AG09319 (cell line): ENCODE measurements around the gene HRC.

Experiments
- DNase-seq: peaks from one replicate; pipeline ENCODE4 v3.0.0-alpha.2; 2010; ENCODE audit warnings: low read depth; ENCODE audit errors: extremely low read depth
- TF ChIP-seq, protein P1 (sequence below): IDR thresholded peaks from 2 replicates; pipeline ENCODE4 v1.5.1; 2011; ENCODE audit warnings: low read depth, mild to moderate bottlenecking, inconsistent platforms, low read length, moderate library complexity

The HRC gene, protein sequence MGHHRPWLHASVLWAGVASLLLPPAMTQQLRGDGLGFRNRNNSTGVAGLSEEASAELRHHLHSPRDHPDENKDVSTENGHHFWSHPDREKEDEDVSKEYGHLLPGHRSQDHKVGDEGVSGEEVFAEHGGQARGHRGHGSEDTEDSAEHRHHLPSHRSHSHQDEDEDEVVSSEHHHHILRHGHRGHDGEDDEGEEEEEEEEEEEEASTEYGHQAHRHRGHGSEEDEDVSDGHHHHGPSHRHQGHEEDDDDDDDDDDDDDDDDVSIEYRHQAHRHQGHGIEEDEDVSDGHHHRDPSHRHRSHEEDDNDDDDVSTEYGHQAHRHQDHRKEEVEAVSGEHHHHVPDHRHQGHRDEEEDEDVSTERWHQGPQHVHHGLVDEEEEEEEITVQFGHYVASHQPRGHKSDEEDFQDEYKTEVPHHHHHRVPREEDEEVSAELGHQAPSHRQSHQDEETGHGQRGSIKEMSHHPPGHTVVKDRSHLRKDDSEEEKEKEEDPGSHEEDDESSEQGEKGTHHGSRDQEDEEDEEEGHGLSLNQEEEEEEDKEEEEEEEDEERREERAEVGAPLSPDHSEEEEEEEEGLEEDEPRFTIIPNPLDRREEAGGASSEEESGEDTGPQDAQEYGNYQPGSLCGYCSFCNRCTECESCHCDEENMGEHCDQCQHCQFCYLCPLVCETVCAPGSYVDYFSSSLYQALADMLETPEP

DNA sequence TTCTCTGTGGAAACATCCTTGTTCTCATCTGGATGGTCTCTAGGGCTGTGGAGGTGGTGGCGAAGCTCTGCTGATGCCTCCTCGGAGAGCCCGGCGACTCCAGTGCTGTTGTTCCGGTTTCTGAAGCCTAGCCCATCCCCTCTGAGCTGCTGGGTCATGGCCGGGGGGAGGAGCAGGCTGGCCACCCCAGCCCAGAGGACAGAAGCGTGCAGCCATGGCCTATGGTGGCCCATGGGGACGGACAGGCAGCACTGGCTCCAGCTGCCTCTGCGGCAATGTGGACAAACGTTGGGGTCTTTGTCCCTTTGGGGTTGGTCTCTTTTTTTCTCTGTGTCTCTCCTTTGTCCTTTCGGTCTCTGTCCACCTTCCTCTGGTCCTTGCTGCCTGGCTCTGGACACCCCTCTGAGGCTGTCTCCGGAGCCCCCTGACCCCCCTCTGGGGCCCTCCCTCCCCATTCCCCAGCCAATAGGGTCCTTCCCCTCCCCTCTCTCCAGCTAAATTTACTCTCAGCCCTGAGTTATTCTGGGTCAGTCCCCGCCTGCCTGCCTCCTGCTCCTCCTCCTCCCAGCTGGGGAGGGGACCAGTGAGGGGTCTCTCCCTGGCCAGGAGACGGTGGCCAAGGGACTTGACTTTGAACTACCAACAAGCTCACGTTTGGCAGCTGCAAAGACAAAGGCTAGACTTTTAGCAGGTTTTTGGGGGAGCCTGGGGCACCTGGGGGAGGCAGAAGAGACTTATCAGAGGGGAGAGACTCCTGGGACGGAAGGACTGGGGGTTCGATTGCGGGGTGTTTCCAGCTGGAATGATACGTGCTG, at the start of gene HRC:
TSS of gene HRC (minus strand) at position 392 of the 815 bp plus-strand sequence. CDS start at position 233, 159 bp downstream.
- TF ChIP-seq, protein P1, sequence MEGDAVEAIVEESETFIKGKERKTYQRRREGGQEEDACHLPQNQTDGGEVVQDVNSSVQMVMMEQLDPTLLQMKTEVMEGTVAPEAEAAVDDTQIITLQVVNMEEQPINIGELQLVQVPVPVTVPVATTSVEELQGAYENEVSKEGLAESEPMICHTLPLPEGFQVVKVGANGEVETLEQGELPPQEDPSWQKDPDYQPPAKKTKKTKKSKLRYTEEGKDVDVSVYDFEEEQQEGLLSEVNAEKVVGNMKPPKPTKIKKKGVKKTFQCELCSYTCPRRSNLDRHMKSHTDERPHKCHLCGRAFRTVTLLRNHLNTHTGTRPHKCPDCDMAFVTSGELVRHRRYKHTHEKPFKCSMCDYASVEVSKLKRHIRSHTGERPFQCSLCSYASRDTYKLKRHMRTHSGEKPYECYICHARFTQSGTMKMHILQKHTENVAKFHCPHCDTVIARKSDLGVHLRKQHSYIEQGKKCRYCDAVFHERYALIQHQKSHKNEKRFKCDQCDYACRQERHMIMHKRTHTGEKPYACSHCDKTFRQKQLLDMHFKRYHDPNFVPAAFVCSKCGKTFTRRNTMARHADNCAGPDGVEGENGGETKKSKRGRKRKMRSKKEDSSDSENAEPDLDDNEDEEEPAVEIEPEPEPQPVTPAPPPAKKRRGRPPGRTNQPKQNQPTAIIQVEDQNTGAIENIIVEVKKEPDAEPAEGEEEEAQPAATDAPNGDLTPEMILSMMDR = no peak
- no peak for DNase-seq

DNA sequence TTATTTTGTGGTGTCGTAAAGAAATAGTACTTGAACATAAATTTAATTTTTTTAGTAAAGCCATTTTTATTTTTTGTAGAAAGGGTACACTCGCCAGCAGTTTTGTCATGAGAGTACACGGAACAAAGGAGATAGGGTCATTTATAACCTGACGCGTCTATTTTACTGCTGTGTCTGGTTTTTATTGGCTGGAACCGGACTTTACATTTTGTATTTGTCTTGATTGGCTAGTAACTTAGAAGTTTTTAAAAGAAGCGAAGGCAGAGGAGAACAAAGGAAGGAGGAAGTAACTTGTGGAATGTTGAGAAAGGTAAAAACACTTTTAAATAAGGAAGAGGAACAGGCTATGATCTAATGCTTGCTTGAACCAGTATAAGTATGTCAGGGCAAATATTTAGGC, 45.8 kb upstream of the HRC start:
- no peak for DNase-seq
- TF ChIP-seq, protein P1 = no peak

DNA sequence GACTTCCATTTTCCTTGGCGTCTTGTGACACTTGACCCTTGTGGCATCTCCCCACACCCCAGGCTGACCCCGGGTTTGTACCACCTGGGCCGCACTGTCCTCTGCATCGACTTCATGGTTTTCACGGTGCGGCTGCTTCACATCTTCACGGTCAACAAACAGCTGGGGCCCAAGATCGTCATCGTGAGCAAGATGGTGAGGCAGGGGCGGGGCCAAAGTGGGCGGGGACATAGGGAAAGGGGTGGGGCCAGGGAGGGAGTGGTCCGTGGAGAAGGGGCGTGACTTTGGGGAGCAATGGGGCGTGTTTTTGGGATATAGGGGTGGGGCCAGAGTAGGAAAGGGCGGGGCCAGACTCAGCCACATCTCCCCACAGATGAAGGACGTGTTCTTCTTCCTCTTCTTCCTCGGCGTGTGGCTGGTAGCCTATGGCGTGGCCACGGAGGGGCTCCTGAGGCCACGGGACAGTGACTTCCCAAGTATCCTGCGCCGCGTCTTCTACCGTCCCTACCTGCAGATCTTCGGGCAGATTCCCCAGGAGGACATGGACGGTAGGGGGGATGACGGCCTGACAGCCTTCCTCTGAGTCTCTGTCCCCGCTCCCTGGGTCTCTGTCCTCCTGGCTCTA, 45.2 kb upstream of the HRC start:
- TF ChIP-seq, protein P1 = no peak
- DNase-seq = no peak

DNA sequence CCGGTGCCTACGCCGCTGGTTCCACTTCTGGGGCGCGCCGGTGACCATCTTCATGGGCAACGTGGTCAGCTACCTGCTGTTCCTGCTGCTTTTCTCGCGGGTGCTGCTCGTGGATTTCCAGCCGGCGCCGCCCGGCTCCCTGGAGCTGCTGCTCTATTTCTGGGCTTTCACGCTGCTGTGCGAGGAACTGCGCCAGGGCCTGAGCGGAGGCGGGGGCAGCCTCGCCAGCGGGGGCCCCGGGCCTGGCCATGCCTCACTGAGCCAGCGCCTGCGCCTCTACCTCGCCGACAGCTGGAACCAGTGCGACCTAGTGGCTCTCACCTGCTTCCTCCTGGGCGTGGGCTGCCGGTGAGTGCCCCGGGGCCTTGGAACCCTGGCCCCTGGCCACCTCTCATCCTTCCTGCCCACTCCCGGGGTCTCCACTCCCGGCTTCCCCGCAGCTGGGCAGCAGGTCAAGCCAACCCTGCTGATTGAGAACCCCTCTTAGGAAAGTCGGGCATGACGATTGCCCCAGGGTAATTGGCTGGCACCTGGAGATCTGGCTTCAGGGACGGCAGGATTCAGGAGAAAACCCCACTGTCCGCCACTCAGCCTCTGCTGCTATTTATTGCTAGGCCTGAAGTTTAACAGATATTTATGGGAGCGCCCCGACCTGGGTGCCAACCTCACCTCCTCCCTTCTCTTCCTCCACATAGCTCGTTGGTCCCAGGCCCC, 41.5 kb upstream of the HRC start:
- TF ChIP-seq, protein P1 = no peak
- no peak for DNase-seq

DNA sequence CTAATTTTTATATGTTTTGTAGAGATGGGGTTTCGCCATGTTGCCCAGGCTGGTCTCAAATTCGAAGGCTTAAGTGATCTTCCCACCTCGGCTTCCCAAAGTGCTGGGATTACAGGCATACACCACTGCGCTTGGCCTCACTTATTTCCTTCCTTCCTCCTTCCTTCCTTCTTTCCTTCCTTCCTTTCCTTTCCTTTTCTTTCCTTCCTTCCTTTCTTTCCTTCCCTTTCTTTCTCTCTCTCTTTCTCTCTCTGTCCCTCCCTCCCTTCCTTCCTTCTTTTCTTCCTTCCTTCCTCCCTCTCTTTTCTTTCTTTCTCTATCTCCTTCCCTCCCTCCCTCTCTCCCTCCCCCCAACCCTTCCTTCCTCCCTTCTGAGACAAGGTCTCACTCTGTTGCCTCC, 39.2 kb upstream of the HRC start:
- TF ChIP-seq, protein P1 = no peak

DNA sequence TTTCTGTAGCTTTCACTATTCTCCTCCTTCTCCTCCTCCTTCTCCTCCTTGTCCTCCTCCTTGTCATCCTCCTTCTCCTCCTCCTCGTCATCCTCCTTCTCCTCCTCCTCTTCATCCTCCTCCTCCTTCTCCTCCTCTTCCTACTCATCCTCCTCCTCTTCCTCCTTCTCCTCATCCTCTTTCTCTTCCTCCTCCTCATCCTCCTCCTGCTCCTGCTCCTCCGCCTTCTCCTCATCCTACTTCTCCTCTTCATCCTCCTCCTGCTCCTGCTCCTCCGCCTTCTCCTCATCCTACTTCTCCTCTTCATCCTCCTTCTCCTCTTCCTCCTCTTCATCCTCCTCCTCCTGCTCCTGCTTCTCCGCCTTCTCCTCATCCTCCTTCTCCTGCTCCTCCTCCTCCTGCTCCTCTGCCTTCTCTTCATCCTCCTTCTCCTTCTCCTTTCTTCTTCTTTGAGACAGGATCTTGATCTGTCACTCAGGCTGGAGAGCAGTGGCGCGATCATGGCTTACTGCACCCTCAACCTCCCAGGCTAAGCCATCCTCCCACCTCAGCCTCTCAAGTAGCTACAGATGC, 38.7 kb upstream of the HRC start:
- no peak for DNase-seq
- TF ChIP-seq, protein P1 = no peak

More for the DNA sequence above, 39.2 kb upstream of the HRC start:
- no peak for DNase-seq
